HepG2 (cell line): ENCODE measurements around the gene TBC1D10B. TPM values are rescaled to one million over a fixed set of nuclear protein-coding genes. Genes with fewer than 3 reads are reported as not detected.
A peak's percentile ranks its signal among the peaks of the same experiment; 100 is the strongest.

ENCODE experiments used
- HNRNPUL1 ChIP-seq: fragments of 200-400 bp; formaldehyde crosslinking; IDR thresholded peaks from 2 replicates; pipeline ENCODE4 v1.6.1; 2017; ENCODE audit warnings: low read depth, mild to moderate bottlenecking, low read length, moderate library complexity
- HOXD1 ChIP-seq: sonication (generic); formaldehyde crosslinking; IDR thresholded peaks from 2 replicates; pipeline ENCODE4 v1.5.0; 2020; ENCODE audit warnings: missing genetic modification reagents
- KDM3A ChIP-seq: IDR thresholded peaks from 2 replicates; pipeline ENCODE4 v1.6.1; 2018; ENCODE audit warnings: low read depth, missing compliant biosample characterization
- KDM5B ChIP-seq: sonication (generic); formaldehyde crosslinking; IDR thresholded peaks from 2 replicates; pipeline ENCODE4 v1.4.0; 2020; ENCODE audit warnings: missing genetic modification reagents, mild to moderate bottlenecking, borderline replicate concordance
- KMT2B ChIP-seq: IDR thresholded peaks from 2 replicates; pipeline ENCODE4 v1.6.1; 2016; ENCODE audit warnings: missing genetic modification reagents, missing compliant biosample characterization
- MAFG ChIP-seq: sonication (generic); formaldehyde crosslinking; IDR thresholded peaks from 2 replicates; pipeline ENCODE4 v1.5.1; 2020; ENCODE audit warnings: mild to moderate bottlenecking, missing genetic modification reagents
- NPAS2 ChIP-seq: sonication (generic); formaldehyde crosslinking; IDR thresholded peaks from 2 replicates; pipeline ENCODE4 v1.8.0; 2022; ENCODE audit warnings: mild to moderate bottlenecking, missing genetic modification reagents, borderline replicate concordance
- NR2F2 ChIP-seq: IDR thresholded peaks from 2 replicates; pipeline ENCODE4 v1.6.1; 2012; ENCODE audit warnings: low read depth, inconsistent platforms, borderline replicate concordance
- RARA ChIP-seq: IDR thresholded peaks from 2 replicates; pipeline ENCODE4 v1.6.1; 2016; ENCODE audit warnings: missing genetic modification reagents, missing compliant biosample characterization
- RXRA ChIP-seq: sonication (generic); formaldehyde crosslinking; IDR thresholded peaks from 2 replicates; pipeline ENCODE4 v1.5.1; 2020; ENCODE audit warnings: missing genetic modification reagents
- SSRP1 ChIP-seq: IDR thresholded peaks from 2 replicates; pipeline ENCODE4 v1.6.1; 2016; ENCODE audit warnings: control low read depth
- U2AF2 ChIP-seq: fragments of 200-400 bp; formaldehyde crosslinking; IDR thresholded peaks from 2 replicates; pipeline ENCODE4 v1.6.1; 2017; ENCODE audit warnings: low read depth, mild to moderate bottlenecking, low read length
- ZNF24 ChIP-seq: fragments of 450-650 bp; IDR thresholded peaks from 2 replicates; pipeline ENCODE4 v1.6.1; 2017; ENCODE audit warnings: antibody characterized with exemption, mild to moderate bottlenecking
- ZNF616 ChIP-seq: sonication (generic); formaldehyde crosslinking; IDR thresholded peaks from 2 replicates; pipeline ENCODE4 v1.5.0; 2020; ENCODE audit warnings: low read depth, mild to moderate bottlenecking, missing genetic modification reagents
- polyA plus RNA-seq, 8 experiments: library from polyadenylated mRNA; depleted of rRNA in 3 of 8; stranded (reverse) in 7 of 8; unstranded in 1 of 8; fragments of >200 nt; fragmentation: Illumina TruSeq in 4 of 8; extraction: Trizol in 4 of 8; gene quantifications; 2 replicates each; pipeline versions ENCODE4 v1.2.1 to v1.2.3, GENCODE V29; 2011 to 2016; ENCODE audit warnings: low read depth in 4 of 8, missing spikeins in 1 of 8, mixed read lengths in 1 of 8; ENCODE audit not compliant: insufficient read depth in 1 of 8
- total RNA-seq, 5 experiments: library from RNA; depleted of rRNA; stranded (reverse); fragments of >200 nt; fragmentation: Illumina TruSeq; extraction: Trizol; gene quantifications; 2 replicates each; pipeline ENCODE4 v1.2.3, GENCODE V29; 2016; ENCODE audit warnings: low read depth in 1 of 5
- TF ChIP-seq, protein P1 (sequence below): fragments of 450-650 bp; IDR thresholded peaks from 2 replicates; pipeline ENCODE4 v1.6.1; 2017
- TF ChIP-seq, protein P2 (sequence below): sonication (generic); formaldehyde crosslinking; IDR thresholded peaks from 2 replicates; pipeline ENCODE4 v1.5.1; 2020; ENCODE audit warnings: missing genetic modification reagents, mild to moderate bottlenecking, borderline replicate concordance
- TF ChIP-seq, protein P3 (sequence below): sonication (generic); formaldehyde crosslinking; IDR thresholded peaks from 2 replicates; pipeline ENCODE4 v1.8.0; 2022; ENCODE audit warnings: missing genetic modification reagents, mild to moderate bottlenecking, inconsistent platforms, borderline replicate concordance
- TF ChIP-seq, protein P4 (sequence below): sonication (generic); formaldehyde crosslinking; IDR thresholded peaks from 2 replicates; pipeline ENCODE4 v1.8.1; 2023; ENCODE audit warnings: missing genetic modification reagents, inconsistent platforms, borderline replicate concordance
- TF ChIP-seq, protein P5 (sequence below): sonication (generic); formaldehyde crosslinking; IDR thresholded peaks from 2 replicates; pipeline ENCODE4 v1.4.0; 2020; ENCODE audit warnings: missing genetic modification reagents

Gene TBC1D10B
- total and polyA plus RNA-seq, 2 of the 13 experiments (the other 11 are each of a cell fraction or from before 2014, with no cell fraction given), result 15.7 to 24.8 TPM

DNA sequence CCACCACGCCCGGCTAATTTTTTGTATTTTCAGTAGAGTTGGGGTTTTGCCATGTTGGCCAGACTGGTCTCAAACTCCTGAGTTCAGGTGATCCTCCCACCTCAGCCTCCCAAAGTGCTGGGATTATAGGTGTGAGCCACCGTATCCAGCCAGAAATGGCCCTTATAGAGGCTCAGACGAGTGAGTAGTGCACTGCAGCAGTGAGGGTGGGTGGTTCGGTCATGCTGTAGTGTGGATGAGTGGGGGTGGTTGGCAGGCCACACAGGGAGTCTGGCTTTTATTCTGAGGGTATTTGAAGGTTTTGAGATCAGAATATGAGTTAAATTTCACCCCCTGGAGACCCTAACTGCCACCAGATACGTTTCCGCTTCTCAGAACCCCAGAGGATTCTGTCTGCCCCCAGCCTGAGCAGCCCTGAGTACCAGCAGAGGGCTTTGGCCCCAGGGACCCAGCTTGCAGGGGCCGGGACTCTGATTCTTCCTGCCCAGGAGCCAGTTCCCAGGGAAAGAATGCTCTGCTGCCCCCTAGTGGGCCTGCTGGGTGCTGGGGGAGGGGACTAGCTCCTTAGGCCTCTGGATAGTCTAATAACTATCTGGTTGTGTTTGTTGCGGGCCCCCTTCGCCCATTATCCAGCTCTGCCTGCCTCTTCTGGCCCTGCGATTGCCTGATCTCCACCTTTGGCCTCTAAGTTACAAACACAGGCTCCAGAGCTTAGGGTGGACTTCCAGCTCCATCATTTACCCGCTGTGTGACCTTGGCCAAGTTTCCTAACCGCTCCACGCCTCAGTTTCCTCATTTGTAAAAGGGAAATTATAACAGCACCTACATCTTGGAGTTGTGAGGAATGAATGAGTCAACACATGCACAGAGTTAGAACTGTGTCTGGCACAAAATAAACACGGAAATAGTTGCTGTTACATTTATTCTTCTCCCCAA lies 39.1 kb upstream of the TBC1D10B start (continued):
- TF ChIP-seq, protein P1, sequence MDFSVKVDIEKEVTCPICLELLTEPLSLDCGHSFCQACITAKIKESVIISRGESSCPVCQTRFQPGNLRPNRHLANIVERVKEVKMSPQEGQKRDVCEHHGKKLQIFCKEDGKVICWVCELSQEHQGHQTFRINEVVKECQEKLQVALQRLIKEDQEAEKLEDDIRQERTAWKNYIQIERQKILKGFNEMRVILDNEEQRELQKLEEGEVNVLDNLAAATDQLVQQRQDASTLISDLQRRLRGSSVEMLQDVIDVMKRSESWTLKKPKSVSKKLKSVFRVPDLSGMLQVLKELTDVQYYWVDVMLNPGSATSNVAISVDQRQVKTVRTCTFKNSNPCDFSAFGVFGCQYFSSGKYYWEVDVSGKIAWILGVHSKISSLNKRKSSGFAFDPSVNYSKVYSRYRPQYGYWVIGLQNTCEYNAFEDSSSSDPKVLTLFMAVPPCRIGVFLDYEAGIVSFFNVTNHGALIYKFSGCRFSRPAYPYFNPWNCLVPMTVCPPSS, result no peak
- TF ChIP-seq RARA (CRISPR knock-in tag) (0 out of 2 replicates have a peak, but pooled peaks have one; percentile 9), U2AF2 (no peak), KDM3A (CRISPR knock-in tag) (0 out of 2 replicates have a peak, but pooled peaks have one; percentile 86), HOXD1 (CRISPR knock-in tag) (no peak), RXRA (CRISPR knock-in tag) (0 out of 2 replicates have a peak, but pooled peaks have one; percentile 31), SSRP1 (CRISPR knock-in tag) (peak; percentile 60; the same call in 1 of the 2 replicates), KMT2B (CRISPR knock-in tag) (peak; percentile 45; the same call in 1 of the 2 replicates), KDM5B (peak; percentile 36; the same call in 1 of the 2 replicates), MAFG (CRISPR knock-in tag) (no peak), ZNF616 (no peak), ZNF24 (no peak), NPAS2 (CRISPR knock-in tag) (no peak), HNRNPUL1 (no peak), NR2F2 (0 out of 2 replicates have a peak, but pooled peaks have one; percentile 12)
- TF ChIP-seq, protein P2, sequence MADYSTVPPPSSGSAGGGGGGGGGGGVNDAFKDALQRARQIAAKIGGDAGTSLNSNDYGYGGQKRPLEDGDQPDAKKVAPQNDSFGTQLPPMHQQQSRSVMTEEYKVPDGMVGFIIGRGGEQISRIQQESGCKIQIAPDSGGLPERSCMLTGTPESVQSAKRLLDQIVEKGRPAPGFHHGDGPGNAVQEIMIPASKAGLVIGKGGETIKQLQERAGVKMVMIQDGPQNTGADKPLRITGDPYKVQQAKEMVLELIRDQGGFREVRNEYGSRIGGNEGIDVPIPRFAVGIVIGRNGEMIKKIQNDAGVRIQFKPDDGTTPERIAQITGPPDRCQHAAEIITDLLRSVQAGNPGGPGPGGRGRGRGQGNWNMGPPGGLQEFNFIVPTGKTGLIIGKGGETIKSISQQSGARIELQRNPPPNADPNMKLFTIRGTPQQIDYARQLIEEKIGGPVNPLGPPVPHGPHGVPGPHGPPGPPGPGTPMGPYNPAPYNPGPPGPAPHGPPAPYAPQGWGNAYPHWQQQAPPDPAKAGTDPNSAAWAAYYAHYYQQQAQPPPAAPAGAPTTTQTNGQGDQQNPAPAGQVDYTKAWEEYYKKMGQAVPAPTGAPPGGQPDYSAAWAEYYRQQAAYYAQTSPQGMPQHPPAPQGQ (CRISPR knock-in tag), result no peak
- TF ChIP-seq, protein P3, sequence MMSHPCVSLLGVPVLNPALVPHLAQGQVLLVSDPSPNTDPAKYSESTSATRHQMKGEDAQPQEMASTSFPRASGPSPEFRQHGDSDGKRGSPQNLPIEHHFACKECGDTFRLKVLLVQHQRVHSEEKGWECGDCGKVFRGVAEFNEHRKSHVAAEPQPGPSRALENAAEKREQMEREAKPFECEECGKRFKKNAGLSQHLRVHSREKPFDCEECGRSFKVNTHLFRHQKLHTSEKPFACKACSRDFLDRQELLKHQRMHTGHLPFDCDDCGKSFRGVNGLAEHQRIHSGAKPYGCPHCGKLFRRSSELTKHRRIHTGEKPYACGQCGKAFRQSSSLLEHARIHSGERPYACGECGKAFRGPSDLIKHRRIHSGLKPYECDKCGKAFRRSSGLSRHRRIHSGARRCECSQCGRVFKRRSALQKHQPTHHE (CRISPR knock-in tag), result peak; percentile 82; the same call in 1 of the 2 replicates
- TF ChIP-seq, protein P4, sequence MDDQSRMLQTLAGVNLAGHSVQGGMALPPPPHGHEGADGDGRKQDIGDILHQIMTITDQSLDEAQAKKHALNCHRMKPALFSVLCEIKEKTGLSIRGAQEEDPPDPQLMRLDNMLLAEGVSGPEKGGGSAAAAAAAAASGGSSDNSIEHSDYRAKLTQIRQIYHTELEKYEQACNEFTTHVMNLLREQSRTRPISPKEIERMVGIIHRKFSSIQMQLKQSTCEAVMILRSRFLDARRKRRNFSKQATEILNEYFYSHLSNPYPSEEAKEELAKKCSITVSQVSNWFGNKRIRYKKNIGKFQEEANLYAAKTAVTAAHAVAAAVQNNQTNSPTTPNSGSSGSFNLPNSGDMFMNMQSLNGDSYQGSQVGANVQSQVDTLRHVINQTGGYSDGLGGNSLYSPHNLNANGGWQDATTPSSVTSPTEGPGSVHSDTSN (CRISPR knock-in tag), result no peak
- TF ChIP-seq, protein P5, sequence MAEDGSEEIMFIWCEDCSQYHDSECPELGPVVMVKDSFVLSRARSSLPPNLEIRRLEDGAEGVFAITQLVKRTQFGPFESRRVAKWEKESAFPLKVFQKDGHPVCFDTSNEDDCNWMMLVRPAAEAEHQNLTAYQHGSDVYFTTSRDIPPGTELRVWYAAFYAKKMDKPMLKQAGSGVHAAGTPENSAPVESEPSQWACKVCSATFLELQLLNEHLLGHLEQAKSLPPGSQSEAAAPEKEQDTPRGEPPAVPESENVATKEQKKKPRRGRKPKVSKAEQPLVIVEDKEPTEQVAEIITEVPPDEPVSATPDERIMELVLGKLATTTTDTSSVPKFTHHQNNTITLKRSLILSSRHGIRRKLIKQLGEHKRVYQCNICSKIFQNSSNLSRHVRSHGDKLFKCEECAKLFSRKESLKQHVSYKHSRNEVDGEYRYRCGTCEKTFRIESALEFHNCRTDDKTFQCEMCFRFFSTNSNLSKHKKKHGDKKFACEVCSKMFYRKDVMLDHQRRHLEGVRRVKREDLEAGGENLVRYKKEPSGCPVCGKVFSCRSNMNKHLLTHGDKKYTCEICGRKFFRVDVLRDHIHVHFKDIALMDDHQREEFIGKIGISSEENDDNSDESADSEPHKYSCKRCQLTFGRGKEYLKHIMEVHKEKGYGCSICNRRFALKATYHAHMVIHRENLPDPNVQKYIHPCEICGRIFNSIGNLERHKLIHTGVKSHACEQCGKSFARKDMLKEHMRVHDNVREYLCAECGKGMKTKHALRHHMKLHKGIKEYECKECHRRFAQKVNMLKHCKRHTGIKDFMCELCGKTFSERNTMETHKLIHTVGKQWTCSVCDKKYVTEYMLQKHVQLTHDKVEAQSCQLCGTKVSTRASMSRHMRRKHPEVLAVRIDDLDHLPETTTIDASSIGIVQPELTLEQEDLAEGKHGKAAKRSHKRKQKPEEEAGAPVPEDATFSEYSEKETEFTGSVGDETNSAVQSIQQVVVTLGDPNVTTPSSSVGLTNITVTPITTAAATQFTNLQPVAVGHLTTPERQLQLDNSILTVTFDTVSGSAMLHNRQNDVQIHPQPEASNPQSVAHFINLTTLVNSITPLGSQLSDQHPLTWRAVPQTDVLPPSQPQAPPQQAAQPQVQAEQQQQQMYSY (CRISPR knock-in tag), result no peak
